ENCODE data around the gene FHL3.

FHL3 gene

GRCh38 chr1:37951041-37951782 is 54.1 kb downstream of the FHL3 start:
- DNase-seq (ENCODE audit: low spot score) = peak; percentile 31
- no peak for TF ChIP-seq CTCF (IDR thresholded peaks at IDR 0.05; ENCODE audit: borderline replicate concordance, control extremely low read depth, extremely low read depth, insufficient read depth, missing control alignments)
- in situ Hi-C loops (cut with MboI; ENCODE audit: low sequenced_read_pairs, unreplicated experiment) = no loop called here

DNA sequence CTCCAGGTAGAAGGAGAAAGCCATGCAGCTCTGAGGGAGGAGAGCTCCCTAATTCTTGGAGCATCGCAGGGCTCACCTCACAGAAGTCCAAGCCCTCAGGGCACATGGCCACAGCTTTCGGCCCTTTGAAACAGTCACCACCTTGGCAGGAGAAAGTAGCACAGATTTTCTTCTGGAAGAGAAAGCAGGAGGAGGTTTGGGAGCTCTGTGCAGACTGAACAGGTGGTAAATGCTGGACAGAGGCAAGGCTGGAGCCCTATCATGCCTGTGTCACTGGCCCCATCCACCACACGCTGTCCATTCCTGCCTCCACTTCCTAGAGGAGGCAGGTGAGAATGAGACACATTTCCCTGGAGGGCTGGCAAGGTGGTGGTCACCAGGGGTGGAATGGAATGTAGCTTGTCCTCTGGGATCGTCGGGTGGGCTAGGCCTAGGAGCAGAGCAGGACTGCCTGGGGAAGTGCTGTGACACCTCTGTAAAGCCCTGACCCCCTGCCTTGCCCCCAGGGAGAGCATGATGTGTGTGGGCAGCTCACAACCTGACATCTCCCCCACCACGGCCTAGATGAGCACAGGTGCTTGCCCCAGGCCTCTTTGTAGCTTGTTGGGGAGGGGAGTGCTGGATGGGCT is 55.7 kb downstream of the FHL3 start:
- no peak for TF ChIP-seq CTCF (IDR thresholded peaks at IDR 0.05; ENCODE audit: borderline replicate concordance, control extremely low read depth, extremely low read depth, insufficient read depth, missing control alignments)
- in situ Hi-C loops (cut with MboI; ENCODE audit: low sequenced_read_pairs, unreplicated experiment) = no loop called here
- DNase-seq (ENCODE audit: low spot score) = peak; percentile 15

GRCh38 chr1:37948841-37949240 is 56.5 kb downstream of the FHL3 start:
- in situ Hi-C loops (cut with MboI; ENCODE audit: low sequenced_read_pairs, unreplicated experiment) = no loop called here
- TF ChIP-seq CTCF (IDR thresholded peaks at IDR 0.05; ENCODE audit: borderline replicate concordance, control extremely low read depth, extremely low read depth, insufficient read depth, missing control alignments) = no peak
- DNase-seq (ENCODE audit: low spot score) = peak; percentile 24

GRCh38 chr1:37948166-37948565 is 57.1 kb downstream of the FHL3 start:
- TF ChIP-seq CTCF (IDR thresholded peaks at IDR 0.05; ENCODE audit: borderline replicate concordance, control extremely low read depth, extremely low read depth, insufficient read depth, missing control alignments) = no peak
- DNase-seq (ENCODE audit: low spot score) = peak; percentile 32
- in situ Hi-C loops (cut with MboI; ENCODE audit: low sequenced_read_pairs, unreplicated experiment) = no loop called here

DNA sequence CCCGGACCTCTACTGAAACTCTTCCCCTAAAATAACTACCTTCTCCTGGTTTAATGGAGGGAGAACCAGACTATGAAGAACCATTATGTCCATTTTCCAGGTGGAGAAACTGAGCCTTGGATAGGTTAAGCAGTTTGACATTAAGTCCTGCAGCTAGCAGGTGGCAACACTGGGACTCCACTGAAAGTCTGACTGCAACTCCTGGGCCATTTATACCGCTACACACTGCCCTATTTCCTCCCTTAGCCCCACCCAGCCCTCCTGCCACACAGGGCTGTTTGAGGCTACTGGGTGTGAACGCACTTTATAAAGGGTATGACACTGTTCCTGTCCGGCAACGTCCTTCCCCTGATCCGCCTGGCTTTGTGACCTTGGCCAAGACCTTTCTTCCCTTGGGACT is 58.0 kb downstream of the FHL3 start:
- TF ChIP-seq CTCF (IDR thresholded peaks at IDR 0.05; ENCODE audit: borderline replicate concordance, control extremely low read depth, extremely low read depth, insufficient read depth, missing control alignments) = no peak
- peak; percentile 30 for DNase-seq (ENCODE audit: low spot score)
- in situ Hi-C loops (cut with MboI; ENCODE audit: low sequenced_read_pairs, unreplicated experiment) = no loop called here

All from GM13976 (cell line).